ENCODE results near the gene BIN2.
"Not testable (repeated sequence)": the region's sequence is repeated elsewhere in the genome, so short reads cannot be mapped to it uniquely, and the experiment has no call there.

BIN2 gene

GRCh38 chr12:51295651-51296050 is 28.3 kb downstream of the BIN2 start:
- Histone ChIP-seq H3K27me3 (ENCODE audit: insufficient read depth, low read length) (no peaks in the 10 kb centered on the region), H3K4me1 (ENCODE audit: insufficient read depth, low read length) (no peaks in the 10 kb centered on the region), H3K27ac (ENCODE audit: low read length) (no peak overlapping the region), H3K9ac (ENCODE audit: low read depth, low read length) (no peak overlapping the region), H3K9me3 (ENCODE audit: insufficient read depth, low read depth, low read length) (no peaks in the 10 kb centered on the region), H3K36me3 (ENCODE audit: insufficient read depth, low read depth, low read length) (no peaks in the 10 kb centered on the region), H3K4me3 (ENCODE audit: low read length) (no peak overlapping the region)

- H3K9me3 ChIP-seq (ENCODE audit: insufficient read depth, low read depth, low read length); H3K36me3 ChIP-seq (ENCODE audit: insufficient read depth, low read depth, low read length); H3K9ac ChIP-seq (ENCODE audit: low read depth, low read length); H3K4me3 ChIP-seq (ENCODE audit: low read length); H3K27ac ChIP-seq (ENCODE audit: low read length); H3K27me3 ChIP-seq (ENCODE audit: insufficient read depth, low read length); H3K4me1 ChIP-seq (ENCODE audit: insufficient read depth, low read length): not testable (repeated sequence)
Observed at GRCh38 chr12:51294097-51294496, 29.9 kb downstream of the BIN2 start.

- H3K36me3 ChIP-seq (ENCODE audit: insufficient read depth, low read depth, low read length): no peaks in the 10 kb centered on the region
- no peak overlapping the region for H3K27ac ChIP-seq (ENCODE audit: low read length)
Observed at GRCh38 chr12:51293696-51294095, 30.3 kb downstream of the BIN2 start.

GRCh38 chr12:51291603-51292513 is 32.1 kb downstream of the BIN2 start:
- not testable (repeated sequence) for H3K36me3 ChIP-seq (ENCODE audit: insufficient read depth, low read depth, low read length); H3K9ac ChIP-seq (ENCODE audit: low read depth, low read length); H3K27ac ChIP-seq (ENCODE audit: low read length); H3K9me3 ChIP-seq (ENCODE audit: insufficient read depth, low read depth, low read length); H3K4me3 ChIP-seq (ENCODE audit: low read length); H3K27me3 ChIP-seq (ENCODE audit: insufficient read depth, low read length); H3K4me1 ChIP-seq (ENCODE audit: insufficient read depth, low read length)

More at GRCh38 chr12:51293696-51294095, 30.3 kb downstream of the BIN2 start:
- no peak overlapping the region for H3K9ac ChIP-seq (ENCODE audit: low read depth, low read length)
- no peaks in the 10 kb centered on the region for H3K4me1 ChIP-seq (ENCODE audit: insufficient read depth, low read length)
- H3K4me3 ChIP-seq (ENCODE audit: low read length): no peak overlapping the region
- H3K9me3 ChIP-seq (ENCODE audit: insufficient read depth, low read depth, low read length): no peaks in the 10 kb centered on the region
- H3K27me3 ChIP-seq (ENCODE audit: insufficient read depth, low read length): no peaks in the 10 kb centered on the region

GRCh38 chr12:51285843-51286242 is 38.1 kb downstream of the BIN2 start:
- no peaks in the 10 kb centered on the region for H3K36me3 ChIP-seq (ENCODE audit: insufficient read depth, low read depth, low read length)
- H3K9ac ChIP-seq (ENCODE audit: low read depth, low read length): no peak overlapping the region

GRCh38 chr12:51281202-51281924 is 42.6 kb downstream of the BIN2 start:
- Histone ChIP-seq H3K9me3 (ENCODE audit: insufficient read depth, low read depth, low read length) (no peaks in the 10 kb centered on the region), H3K4me1 (ENCODE audit: insufficient read depth, low read length) (peaks cover 2% of the 10 kb centered on the region; the same call in 1 of the 2 replicates), H3K4me3 (ENCODE audit: low read length) (no peak overlapping the region), H3K9ac (ENCODE audit: low read depth, low read length) (no peak overlapping the region), H3K27me3 (ENCODE audit: insufficient read depth, low read length) (no peaks in the 10 kb centered on the region), H3K27ac (ENCODE audit: low read length) (no peak overlapping the region), H3K36me3 (ENCODE audit: insufficient read depth, low read depth, low read length) (no peaks in the 10 kb centered on the region)

More at GRCh38 chr12:51285843-51286242, 38.1 kb downstream of the BIN2 start:
- Histone ChIP-seq H3K4me1 (ENCODE audit: insufficient read depth, low read length) (peaks cover 2% of the 10 kb centered on the region; the same call in 1 of the 2 replicates), H3K27me3 (ENCODE audit: insufficient read depth, low read length) (no peaks in the 10 kb centered on the region), H3K27ac (ENCODE audit: low read length) (no peak overlapping the region), H3K9me3 (ENCODE audit: insufficient read depth, low read depth, low read length) (no peaks in the 10 kb centered on the region), H3K4me3 (ENCODE audit: low read length) (no peak overlapping the region)

GRCh38 chr12:51275088-51275487 is 48.9 kb downstream of the BIN2 start:
- H3K9ac ChIP-seq (ENCODE audit: low read depth, low read length): no peak overlapping the region
- H3K27me3 ChIP-seq (ENCODE audit: insufficient read depth, low read length): peaks cover 19% of the 10 kb centered on the region
- no peaks in the 10 kb centered on the region for H3K36me3 ChIP-seq (ENCODE audit: insufficient read depth, low read depth, low read length)
- no peaks in the 10 kb centered on the region for H3K9me3 ChIP-seq (ENCODE audit: insufficient read depth, low read depth, low read length)
- H3K4me3 ChIP-seq (ENCODE audit: low read length): no peak overlapping the region
- H3K27ac ChIP-seq (ENCODE audit: low read length): no peak overlapping the region
- H3K4me1 ChIP-seq (ENCODE audit: insufficient read depth, low read length): peaks cover 5% of the 10 kb centered on the region

GRCh38 chr12:51272810-51273209 is 51.2 kb downstream of the BIN2 start:
- H3K36me3 ChIP-seq (ENCODE audit: insufficient read depth, low read depth, low read length); H3K9ac ChIP-seq (ENCODE audit: low read depth, low read length); H3K4me3 ChIP-seq (ENCODE audit: low read length); H3K9me3 ChIP-seq (ENCODE audit: insufficient read depth, low read depth, low read length); H3K27ac ChIP-seq (ENCODE audit: low read length); H3K4me1 ChIP-seq (ENCODE audit: insufficient read depth, low read length): not testable (repeated sequence)
- H3K27me3 ChIP-seq (ENCODE audit: insufficient read depth, low read length): peaks cover 31% of the 10 kb centered on the region

- peak overlapping the region; percentile 78 for H3K4me3 ChIP-seq (ENCODE audit: low read length)
- no peaks in the 10 kb centered on the region for H3K9me3 ChIP-seq (ENCODE audit: insufficient read depth, low read depth, low read length)
- H3K4me1 ChIP-seq (ENCODE audit: insufficient read depth, low read length): peaks cover 8% of the 10 kb centered on the region
- H3K9ac ChIP-seq (ENCODE audit: low read depth, low read length): peak overlapping the region; percentile 35; the same call in 1 of the 2 replicates
- H3K27ac ChIP-seq (ENCODE audit: low read length): no peak overlapping the region
- H3K27me3 ChIP-seq (ENCODE audit: insufficient read depth, low read length): peaks cover 31% of the 10 kb centered on the region
- H3K36me3 ChIP-seq (ENCODE audit: insufficient read depth, low read depth, low read length): no peaks in the 10 kb centered on the region
Observed at GRCh38 chr12:51270951-51271518, 52.9 kb downstream of the BIN2 start.

- H3K27me3 ChIP-seq (ENCODE audit: insufficient read depth, low read length): peaks cover 31% of the 10 kb centered on the region
- no peaks in the 10 kb centered on the region for H3K36me3 ChIP-seq (ENCODE audit: insufficient read depth, low read depth, low read length)
- H3K27ac ChIP-seq (ENCODE audit: low read length): no peak within 1 kb of the TSS
- H3K4me1 ChIP-seq (ENCODE audit: insufficient read depth, low read length): peaks cover 8% of the 10 kb centered on the region
- H3K9ac ChIP-seq (ENCODE audit: low read depth, low read length): peak within 1 kb of the TSS; percentile 35; the same call in 1 of the 2 replicates
- H3K9me3 ChIP-seq (ENCODE audit: insufficient read depth, low read depth, low read length): no peaks in the 10 kb centered on the region
- peak within 1 kb of the TSS; percentile 78 for H3K4me3 ChIP-seq (ENCODE audit: low read length)
Observed at GRCh38 chr12:51270067-51270950, 53.7 kb downstream of the BIN2 start, which contains the start of gene SMAGP. Gene SMAGP (minus strand): TSS chr12:51270415. CDS start chr12:51269278, 1,137 bp downstream.

Measured in iPS-20b (cell line).